Measurements from ENCODE around the gene KRTAP10-12.

DNA sequence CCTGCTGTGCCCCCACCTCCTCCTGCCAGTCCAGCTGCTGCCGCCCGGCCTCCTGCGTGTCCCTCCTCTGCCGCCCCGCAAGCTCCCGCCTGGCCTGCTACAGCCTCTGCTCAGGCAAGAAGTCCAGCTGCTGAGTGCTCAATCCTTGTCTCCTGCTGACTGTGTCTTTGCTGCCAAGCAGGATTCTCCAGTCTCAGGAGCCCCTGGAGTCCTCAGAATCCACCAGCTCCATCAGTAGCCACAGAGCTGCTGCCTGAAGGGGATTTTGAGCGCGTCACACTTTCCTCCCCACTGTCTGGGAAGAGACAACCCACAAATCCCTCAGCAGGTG, 49.8 kb upstream of the KRTAP10-12 start:
- TF ChIP-seq, protein P1, sequence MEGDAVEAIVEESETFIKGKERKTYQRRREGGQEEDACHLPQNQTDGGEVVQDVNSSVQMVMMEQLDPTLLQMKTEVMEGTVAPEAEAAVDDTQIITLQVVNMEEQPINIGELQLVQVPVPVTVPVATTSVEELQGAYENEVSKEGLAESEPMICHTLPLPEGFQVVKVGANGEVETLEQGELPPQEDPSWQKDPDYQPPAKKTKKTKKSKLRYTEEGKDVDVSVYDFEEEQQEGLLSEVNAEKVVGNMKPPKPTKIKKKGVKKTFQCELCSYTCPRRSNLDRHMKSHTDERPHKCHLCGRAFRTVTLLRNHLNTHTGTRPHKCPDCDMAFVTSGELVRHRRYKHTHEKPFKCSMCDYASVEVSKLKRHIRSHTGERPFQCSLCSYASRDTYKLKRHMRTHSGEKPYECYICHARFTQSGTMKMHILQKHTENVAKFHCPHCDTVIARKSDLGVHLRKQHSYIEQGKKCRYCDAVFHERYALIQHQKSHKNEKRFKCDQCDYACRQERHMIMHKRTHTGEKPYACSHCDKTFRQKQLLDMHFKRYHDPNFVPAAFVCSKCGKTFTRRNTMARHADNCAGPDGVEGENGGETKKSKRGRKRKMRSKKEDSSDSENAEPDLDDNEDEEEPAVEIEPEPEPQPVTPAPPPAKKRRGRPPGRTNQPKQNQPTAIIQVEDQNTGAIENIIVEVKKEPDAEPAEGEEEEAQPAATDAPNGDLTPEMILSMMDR (IDR thresholded peaks at IDR 0.05): no peak
- no peak for TF ChIP-seq EZH2phosphoT487 (IDR thresholded peaks at IDR 0.05)

Measured in neural progenitor cell (in vitro differentiated cells).